ENCODE results near the gene WAPL. TPM values are rescaled to one million over a fixed set of nuclear protein-coding genes. Genes with fewer than 3 reads are reported as not detected.
"Not testable (repeated sequence)": the region's sequence is repeated elsewhere in the genome, so short reads cannot be mapped to it uniquely, and the experiment has no call there.

WAPL gene
- total RNA-seq, 1 donor = 72.5 TPM

DNA sequence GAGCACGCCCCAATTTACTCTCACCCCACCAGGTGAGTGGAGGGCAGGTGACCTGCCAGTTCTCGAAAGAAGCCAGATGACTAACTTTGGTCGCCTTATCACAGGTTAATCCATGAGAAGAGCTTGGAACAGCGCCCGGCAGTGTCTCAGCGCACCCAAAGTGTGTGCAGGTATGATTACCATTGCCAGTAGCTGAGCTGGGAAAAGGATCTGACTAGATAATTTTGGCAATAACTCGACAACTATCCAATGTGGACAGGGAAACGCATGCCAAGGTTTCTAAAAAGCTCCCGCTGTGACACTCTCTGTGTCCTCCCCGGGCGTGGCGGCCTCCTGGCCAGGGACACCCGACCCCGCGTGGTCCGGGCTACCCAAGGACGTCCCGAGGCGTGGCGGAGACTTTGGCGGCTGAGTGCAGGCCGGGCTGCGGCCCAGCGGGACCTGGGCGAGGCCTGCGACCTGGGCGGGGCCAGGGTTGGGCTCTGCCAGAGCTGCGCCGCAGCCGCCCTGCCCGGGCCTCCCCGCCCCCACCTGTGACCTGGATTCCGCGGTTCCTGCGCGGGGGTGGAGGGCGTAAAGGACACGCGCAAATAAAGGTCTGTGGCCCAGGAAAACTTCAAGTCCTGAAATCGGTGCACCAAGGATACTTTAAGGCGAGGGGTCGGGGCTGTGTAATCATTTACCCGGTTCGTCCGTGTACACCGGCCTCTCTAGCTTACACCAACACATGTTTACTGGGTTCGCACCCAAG, 13.7 kb upstream of the WAPL start:
- peaks cover 2% of the 10 kb centered on the region for H3K27me3 ChIP-seq (ENCODE audit: insufficient read depth, low read length)
- peaks cover 20% of the 10 kb centered on the region for H3K4me1 ChIP-seq (ENCODE audit: insufficient read depth, low read length)
- peak overlapping the region; percentile 36 for H3K4me3 ChIP-seq (ENCODE audit: low read length)

DNA sequence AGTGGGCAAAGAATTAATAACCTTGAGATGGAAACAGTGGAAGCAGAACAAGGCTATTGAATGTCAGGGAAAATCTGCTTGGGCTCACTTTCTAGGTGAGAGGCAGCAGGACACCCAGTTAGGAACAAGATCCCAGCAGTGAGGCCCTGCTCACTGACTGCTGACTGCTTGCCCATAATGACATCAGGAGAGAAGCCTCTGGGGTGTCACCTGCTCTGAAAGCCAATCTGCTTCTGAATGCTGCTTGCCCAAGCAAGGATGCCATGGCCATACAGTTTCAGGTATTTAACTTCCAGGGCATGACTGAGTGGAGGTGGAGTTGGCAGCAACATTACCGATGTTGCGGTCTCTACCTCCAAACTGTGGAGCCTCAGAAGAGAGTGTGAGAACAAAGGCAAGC, 11.7 kb upstream of the WAPL start:
- Histone ChIP-seq H3K4me3 (ENCODE audit: low read length) (no peak overlapping the region), H3K9me3 (ENCODE audit: low read depth, low read length) (no peaks in the 10 kb centered on the region), H3K27me3 (ENCODE audit: insufficient read depth, low read length) (peaks cover 2% of the 10 kb centered on the region), H3K4me1 (ENCODE audit: insufficient read depth, low read length) (peaks cover 20% of the 10 kb centered on the region)

More for the DNA sequence above, 13.7 kb upstream of the WAPL start:
- no peaks in the 10 kb centered on the region for H3K9me3 ChIP-seq (ENCODE audit: low read depth, low read length)

DNA sequence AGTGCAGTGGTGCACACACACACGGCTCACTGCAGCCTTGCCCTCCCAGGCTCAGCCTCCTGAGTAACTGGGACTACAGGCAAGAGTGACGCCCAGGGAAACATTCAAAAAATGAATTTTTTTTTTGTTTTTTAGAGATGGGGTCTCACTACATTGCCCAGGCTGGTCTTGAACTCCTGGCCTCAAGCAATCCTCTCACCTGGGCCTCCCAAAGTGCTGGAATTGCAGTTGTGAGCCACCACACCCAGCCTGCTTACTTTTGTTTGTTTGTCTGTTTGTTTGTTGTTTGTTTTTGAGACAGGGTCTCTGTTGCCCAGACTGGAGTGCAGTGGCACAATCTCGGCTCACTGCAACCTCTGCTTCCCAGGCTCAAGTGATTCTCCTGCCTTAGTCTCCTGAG, 7.1 kb upstream of the WAPL start:
- not testable (repeated sequence) for H3K4me3 ChIP-seq (ENCODE audit: low read length); H3K27me3 ChIP-seq (ENCODE audit: insufficient read depth, low read length); H3K4me1 ChIP-seq (ENCODE audit: insufficient read depth, low read length); H3K9me3 ChIP-seq (ENCODE audit: low read depth, low read length)

DNA sequence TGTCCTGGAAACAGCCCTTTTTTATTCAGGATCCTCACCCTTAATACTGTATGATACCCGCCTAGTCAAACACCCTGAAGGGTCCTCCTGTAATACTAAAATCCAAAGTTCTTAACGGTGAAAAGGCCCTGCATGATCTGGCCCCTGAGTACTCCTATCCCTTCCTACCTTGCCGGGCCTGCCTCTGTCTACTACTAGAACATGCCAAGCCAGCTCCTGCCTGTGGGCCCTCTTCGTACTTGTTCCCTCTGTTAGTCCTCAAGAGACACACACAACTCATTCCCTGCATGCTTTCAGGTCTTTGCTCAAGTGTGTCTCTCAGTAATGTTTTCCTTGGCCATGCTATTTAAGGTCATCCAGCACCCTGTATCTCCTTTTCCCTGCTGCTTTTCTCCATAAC, 5.0 kb upstream of the WAPL start:
- no peaks in the 10 kb centered on the region for H3K27me3 ChIP-seq (ENCODE audit: insufficient read depth, low read length)
- H3K4me1 ChIP-seq (ENCODE audit: insufficient read depth, low read length) = peaks cover 11% of the 10 kb centered on the region
- no peak overlapping the region for H3K4me3 ChIP-seq (ENCODE audit: low read length)
- no peaks in the 10 kb centered on the region for H3K9me3 ChIP-seq (ENCODE audit: low read depth, low read length)

DNA sequence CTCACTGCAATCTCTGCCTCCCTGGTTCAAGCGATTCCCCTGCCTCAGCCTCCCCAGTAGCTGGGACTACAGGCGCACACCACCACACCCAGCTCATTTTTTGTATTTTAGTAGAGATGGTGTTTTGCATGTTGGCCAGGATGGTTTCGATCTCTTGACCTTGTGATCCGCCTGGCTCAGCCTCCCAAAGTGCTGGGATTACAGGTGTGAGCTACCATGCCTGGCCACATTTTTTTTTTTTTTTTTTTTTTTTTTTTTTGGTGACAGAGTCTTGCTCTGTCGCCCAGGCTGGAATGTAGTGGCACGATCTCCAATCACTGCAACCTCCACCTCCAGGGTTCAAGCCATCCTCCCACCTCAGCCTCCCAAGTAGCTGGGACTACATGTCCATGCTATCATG, 4.1 kb upstream of the WAPL start:
- H3K4me3 ChIP-seq (ENCODE audit: low read length); H3K27me3 ChIP-seq (ENCODE audit: insufficient read depth, low read length); H3K9me3 ChIP-seq (ENCODE audit: low read depth, low read length): not testable (repeated sequence)
- H3K4me1 ChIP-seq (ENCODE audit: insufficient read depth, low read length) = peaks cover 13% of the 10 kb centered on the region

DNA sequence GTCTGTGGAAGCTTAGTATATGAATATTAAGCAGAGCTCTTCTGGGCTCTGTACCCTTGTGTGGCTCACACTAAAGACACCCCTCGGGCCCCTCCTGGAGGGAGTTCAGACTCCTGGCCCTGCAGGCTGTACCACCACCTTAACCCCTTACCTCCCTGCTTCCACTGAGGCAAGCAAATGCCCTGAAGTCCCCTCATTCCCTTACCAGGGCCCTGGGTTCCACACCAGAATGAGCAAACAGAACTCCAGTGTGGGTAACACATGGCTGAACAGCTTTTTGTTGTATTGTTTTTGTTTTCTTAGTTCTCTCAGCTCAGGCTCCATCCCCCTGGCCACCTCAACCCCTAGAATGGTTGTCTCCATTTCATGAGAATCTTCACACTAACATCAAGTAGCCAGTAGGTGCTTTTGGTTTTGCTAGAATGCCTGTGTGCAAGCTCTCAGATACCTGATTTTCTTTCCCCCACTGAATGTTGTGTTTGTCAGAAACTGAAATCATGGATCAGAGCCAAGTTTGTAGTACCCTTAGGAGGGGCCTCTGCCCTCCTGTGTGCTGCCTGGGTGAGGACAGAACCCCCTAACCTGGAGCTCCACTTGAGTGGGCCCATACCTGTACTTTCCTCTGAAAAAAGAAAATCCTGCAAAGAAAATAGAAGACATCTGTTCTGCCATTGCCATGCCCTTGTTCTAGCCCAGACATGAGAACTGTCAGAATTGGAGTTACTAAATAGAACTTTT, 2.8 kb upstream of the WAPL start:
- Histone ChIP-seq H3K4me3 (ENCODE audit: low read length) (no peak overlapping the region), H3K4me1 (ENCODE audit: insufficient read depth, low read length) (peaks cover 26% of the 10 kb centered on the region), H3K9me3 (ENCODE audit: low read depth, low read length) (no peaks in the 10 kb centered on the region), H3K27me3 (ENCODE audit: insufficient read depth, low read length) (no peaks in the 10 kb centered on the region)

DNA sequence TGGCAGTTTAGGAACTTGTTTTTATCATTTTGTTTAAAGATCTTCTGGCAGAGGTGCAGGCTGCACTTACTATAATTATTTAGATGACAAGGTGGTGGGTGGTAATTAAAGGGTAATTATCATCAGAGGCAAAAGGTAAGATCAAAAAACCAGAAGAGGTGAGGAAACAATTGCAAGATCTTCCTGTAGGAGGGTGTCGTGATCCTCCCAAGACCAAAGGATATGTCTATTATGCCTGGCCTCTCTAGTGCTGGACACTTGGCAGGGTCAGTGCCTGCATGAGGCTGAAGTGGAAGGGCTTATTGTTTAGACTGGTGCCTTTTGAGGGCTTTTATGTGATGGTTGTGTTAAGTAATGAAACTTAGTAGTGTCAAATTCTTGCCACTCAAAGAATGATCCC, 1.8 kb upstream of the WAPL start:
- H3K4me3 ChIP-seq (ENCODE audit: low read length) = no peak overlapping the region
- H3K27me3 ChIP-seq (ENCODE audit: insufficient read depth, low read length) = no peaks in the 10 kb centered on the region
- H3K4me1 ChIP-seq (ENCODE audit: insufficient read depth, low read length) = peaks cover 27% of the 10 kb centered on the region
- H3K9me3 ChIP-seq (ENCODE audit: low read depth, low read length) = no peaks in the 10 kb centered on the region

DNA sequence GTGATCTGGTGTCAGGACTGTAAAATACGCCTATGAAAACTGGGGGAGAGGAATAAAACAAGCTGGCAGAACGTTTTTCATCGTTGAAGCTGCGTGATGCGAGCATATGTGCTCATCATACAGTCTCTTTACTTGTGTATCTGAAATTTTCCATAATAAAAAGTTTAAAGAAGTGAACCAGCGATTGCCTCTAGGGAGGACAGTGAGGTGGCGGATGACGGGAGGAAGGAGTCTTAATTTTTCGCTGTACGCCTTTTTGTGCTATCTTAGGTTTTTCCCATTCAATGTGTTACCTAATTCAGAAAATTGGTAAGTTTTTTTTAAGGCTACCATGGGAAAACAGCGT, 891 bp upstream of the WAPL start:
- Histone ChIP-seq H3K4me1 (ENCODE audit: insufficient read depth, low read length) (peaks cover 27% of the 10 kb centered on the region), H3K27me3 (ENCODE audit: insufficient read depth, low read length) (no peaks in the 10 kb centered on the region), H3K9me3 (ENCODE audit: low read depth, low read length) (no peaks in the 10 kb centered on the region), H3K4me3 (ENCODE audit: low read length) (peak overlapping the region; percentile 90)

DNA sequence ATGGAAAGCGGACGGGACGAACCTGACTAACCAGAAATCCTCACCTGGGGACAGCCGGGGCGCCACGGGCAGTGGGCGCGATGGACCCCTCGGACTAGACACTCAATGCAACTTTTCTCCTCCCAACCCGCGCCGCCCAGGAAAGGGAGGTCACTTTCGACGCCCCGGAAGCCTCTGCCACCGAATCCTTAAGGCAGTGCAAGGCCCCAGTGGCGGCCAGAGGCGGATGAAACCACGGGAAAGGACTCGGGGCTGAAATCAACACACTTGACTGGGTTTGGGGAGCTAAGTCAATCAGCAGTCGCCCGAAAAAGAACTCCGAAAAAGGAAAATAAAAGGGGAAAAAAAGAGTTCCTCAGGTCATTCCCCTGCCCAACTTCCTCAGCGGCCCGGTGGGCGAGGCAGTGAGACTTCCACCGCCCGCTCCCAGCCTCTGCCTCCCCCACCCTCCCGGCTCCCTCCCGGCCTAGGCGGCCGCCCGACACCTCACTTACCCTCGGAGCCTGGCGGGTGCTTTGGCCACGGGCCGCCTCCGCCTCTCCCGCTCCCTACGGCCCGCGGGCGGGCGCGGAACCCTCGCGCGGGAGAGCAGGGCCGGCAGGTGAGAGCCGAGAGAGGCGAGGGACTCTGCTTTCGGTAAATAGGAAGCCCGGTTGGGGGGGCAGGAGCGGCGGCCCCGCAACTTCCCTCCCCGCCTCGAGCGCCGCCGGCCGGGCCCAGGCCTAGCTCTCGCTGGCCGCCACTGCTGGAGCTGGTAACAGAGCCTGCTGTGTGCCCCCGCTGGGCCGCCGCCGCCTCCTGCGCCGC, 518 bp downstream of the WAPL start:
- H3K27me3 ChIP-seq (ENCODE audit: insufficient read depth, low read length) = no peaks in the 10 kb centered on the region

DNA sequence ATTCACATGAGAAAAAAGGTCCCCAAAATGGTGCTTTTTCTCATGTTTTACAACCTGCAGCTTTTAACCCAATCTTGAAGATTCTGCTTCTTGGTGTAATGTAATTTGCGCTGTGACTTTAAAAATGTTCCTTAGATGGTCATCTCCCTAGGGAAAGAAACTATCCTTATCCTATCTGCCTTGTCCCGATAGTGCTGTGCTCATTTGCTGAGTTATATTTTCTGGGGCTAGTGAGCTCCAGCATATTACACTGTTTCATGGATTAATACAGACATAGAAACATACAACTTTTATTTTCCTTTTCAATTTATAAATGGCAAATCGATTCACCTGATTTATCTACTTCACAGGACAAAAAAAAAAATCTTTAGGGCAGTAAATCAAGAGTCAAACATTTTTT, 2.8 kb downstream of the WAPL start:
- Histone ChIP-seq H3K9me3 (ENCODE audit: low read depth, low read length) (no peaks in the 10 kb centered on the region), H3K4me3 (ENCODE audit: low read length) (no peak overlapping the region), H3K27me3 (ENCODE audit: insufficient read depth, low read length) (no peaks in the 10 kb centered on the region), H3K4me1 (ENCODE audit: insufficient read depth, low read length) (peaks cover 42% of the 10 kb centered on the region)

More for the DNA sequence above, 518 bp downstream of the WAPL start:
- Histone ChIP-seq H3K4me3 (ENCODE audit: low read length) (peak overlapping the region; percentile 90), H3K4me1 (ENCODE audit: insufficient read depth, low read length) (peaks cover 28% of the 10 kb centered on the region), H3K9me3 (ENCODE audit: low read depth, low read length) (no peaks in the 10 kb centered on the region)

DNA sequence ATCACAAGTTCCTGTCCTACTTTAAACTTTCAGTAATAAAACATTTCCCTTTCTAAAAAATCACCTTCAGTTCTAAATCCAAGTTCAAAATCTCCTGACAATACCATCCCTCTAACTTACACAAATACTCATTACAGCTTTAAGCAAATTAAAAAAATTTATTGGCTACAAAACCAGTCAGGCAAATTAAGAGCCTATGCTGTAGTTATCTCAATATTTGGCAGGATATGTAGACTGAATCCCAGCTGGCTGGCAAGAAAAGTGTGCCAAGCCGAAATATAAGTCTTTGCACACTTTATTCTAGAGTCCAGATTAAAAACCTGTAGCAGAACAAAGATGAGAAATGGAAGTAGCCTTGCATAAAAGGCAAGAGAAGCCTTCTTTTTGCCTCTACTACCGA, 9.5 kb downstream of the WAPL start:
- H3K9me3 ChIP-seq (ENCODE audit: low read depth, low read length) = no peaks in the 10 kb centered on the region
- H3K4me3 ChIP-seq (ENCODE audit: low read length) = no peak overlapping the region
- peaks cover 34% of the 10 kb centered on the region for H3K4me1 ChIP-seq (ENCODE audit: insufficient read depth, low read length)
- no peaks in the 10 kb centered on the region for H3K27me3 ChIP-seq (ENCODE audit: insufficient read depth, low read length)

DNA sequence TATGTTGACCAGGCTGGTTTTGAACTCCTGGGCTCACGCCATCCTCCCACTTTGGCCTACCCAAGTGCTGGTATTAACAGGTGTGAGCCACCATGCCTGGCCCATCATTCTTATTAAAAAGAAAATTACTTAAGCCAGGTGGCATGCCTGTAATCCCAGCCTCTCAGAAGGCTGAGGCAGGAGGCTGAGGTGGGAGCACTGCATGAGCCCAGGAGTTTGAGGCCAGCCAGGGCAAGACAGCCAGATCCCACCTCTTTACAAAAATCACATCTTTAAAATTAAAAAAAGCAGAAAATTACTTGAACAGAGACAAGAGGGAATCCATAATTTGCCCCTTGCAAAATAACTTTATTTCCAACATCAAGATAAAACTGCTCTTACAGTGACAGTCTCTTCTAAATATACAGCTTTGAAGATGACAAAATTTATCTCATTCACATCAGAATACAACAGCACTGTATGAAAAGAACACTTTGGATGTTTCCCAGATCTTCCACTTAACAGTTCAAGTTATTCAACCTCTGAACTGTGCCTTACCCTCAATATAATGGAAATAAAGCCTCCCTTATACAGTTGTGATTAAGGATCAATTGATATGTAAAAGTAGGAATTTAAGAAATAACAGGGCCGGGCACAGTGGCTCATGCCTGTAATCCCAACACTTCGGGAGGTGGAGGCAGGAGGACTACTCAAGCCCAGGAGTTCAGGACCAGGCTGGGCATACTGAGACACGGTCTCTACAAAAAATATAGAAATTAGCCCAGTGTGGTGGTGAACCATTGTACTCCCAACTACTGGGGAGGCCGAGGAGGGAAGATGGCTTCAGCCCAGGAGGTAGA, 10.3 kb downstream of the WAPL start:
- Histone ChIP-seq H3K4me1 (ENCODE audit: insufficient read depth, low read length) (peaks cover 40% of the 10 kb centered on the region), H3K4me3 (ENCODE audit: low read length) (no peak overlapping the region)

DNA sequence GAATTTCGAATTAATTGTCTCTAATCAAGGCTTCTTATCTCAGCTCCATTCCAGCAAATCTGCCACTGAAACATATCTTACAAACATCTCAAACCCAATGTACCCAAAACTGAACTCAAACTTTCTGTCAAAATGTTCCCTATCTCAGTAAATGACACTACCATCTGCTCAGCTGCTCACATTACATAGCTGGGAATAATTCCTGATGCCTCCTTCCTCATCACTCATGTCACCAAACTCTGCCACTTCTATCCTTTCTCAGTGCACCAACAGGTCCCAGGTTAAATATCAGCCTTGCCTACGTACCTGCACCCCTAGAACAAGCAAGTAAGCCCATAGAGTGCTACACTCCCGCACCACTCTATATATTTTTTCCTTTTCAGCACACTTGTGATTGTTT, 12.4 kb downstream of the WAPL start:
- no peak overlapping the region for H3K4me3 ChIP-seq (ENCODE audit: low read length)
- H3K4me1 ChIP-seq (ENCODE audit: insufficient read depth, low read length) = peaks cover 25% of the 10 kb centered on the region
- no peaks in the 10 kb centered on the region for H3K27me3 ChIP-seq (ENCODE audit: insufficient read depth, low read length)
- no peaks in the 10 kb centered on the region for H3K9me3 ChIP-seq (ENCODE audit: low read depth, low read length)

More for the DNA sequence above, 10.3 kb downstream of the WAPL start:
- no peaks in the 10 kb centered on the region for H3K9me3 ChIP-seq (ENCODE audit: low read depth, low read length)
- H3K27me3 ChIP-seq (ENCODE audit: insufficient read depth, low read length) = no peaks in the 10 kb centered on the region

DNA sequence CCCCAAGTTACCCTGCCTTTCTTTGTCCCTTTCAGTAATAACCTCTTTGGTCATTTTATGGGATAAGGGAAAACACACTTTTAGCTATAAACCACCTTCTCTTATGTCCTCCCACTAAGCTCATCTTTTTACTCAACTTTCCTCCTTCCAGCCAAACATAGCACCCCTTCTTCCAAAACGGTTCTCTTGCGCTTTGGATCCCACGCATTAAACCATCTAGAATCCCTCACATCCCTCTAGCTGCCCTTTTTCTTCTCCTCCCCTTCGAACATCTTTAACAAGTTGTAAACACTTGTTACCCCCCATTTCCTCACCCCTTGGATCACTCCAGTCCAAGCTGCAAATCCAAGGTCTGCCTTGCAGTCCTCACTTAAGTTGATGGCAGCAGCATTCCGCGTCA, 13.4 kb downstream of the WAPL start:
- Histone ChIP-seq H3K27me3 (ENCODE audit: insufficient read depth, low read length) (no peaks in the 10 kb centered on the region), H3K4me3 (ENCODE audit: low read length) (no peak overlapping the region), H3K4me1 (ENCODE audit: insufficient read depth, low read length) (peaks cover 23% of the 10 kb centered on the region), H3K9me3 (ENCODE audit: low read depth, low read length) (no peaks in the 10 kb centered on the region)

Measured in mononuclear cell (primary cell).